CD4-positive, alpha-beta T cell treated with Interferon gamma for 1 hour (primary cell): ENCODE data around the gene ERI3.

Experiments used
- DNase-seq: peaks from one replicate; pipeline ENCODE4 v3.0.0-alpha.2; 2020

Gene ERI3, protein sequence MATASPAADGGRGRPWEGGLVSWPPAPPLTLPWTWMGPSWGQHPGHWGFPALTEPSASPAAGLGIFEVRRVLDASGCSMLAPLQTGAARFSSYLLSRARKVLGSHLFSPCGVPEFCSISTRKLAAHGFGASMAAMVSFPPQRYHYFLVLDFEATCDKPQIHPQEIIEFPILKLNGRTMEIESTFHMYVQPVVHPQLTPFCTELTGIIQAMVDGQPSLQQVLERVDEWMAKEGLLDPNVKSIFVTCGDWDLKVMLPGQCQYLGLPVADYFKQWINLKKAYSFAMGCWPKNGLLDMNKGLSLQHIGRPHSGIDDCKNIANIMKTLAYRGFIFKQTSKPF

DNA sequence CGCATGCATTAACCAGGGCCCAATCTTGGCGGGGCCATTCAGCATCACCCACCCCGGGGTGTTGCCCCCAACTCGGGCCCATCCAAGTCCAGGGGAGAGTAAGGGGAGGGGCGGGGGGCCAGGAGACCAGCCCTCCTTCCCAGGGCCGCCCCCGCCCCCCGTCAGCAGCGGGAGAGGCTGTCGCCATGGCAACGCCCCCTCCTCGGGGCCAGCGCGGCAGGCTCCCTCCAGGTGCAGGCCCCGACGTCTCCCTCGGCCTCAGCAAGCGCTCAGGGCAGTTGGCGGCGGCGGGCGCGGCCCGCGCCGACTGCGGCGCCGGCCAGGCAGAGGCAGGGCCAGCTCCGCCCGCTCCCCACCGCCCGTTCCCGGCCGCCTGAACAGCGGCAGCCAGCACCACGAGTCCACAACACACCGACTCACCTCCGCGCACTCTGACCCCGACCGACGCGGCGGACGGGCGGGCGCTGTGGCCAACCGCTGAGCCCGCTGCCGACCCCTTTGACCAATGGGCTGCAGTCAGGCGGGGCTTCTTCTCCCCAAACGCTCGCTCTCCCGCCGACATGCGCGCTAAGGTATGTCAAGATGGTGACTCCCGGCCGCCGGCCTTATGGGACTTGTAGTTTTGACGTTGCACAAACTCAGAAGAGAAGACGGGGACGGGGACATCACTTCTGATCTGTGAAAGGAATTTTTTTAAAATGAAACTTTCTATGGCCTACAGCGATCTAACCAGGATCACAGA, at the start of gene ERI3:
TSS of gene ERI3 (minus strand) at position 418 of the 742 bp plus-strand sequence. CDS start at position 187, 231 bp downstream.
- DNase-seq = peak; percentile 97

DNA sequence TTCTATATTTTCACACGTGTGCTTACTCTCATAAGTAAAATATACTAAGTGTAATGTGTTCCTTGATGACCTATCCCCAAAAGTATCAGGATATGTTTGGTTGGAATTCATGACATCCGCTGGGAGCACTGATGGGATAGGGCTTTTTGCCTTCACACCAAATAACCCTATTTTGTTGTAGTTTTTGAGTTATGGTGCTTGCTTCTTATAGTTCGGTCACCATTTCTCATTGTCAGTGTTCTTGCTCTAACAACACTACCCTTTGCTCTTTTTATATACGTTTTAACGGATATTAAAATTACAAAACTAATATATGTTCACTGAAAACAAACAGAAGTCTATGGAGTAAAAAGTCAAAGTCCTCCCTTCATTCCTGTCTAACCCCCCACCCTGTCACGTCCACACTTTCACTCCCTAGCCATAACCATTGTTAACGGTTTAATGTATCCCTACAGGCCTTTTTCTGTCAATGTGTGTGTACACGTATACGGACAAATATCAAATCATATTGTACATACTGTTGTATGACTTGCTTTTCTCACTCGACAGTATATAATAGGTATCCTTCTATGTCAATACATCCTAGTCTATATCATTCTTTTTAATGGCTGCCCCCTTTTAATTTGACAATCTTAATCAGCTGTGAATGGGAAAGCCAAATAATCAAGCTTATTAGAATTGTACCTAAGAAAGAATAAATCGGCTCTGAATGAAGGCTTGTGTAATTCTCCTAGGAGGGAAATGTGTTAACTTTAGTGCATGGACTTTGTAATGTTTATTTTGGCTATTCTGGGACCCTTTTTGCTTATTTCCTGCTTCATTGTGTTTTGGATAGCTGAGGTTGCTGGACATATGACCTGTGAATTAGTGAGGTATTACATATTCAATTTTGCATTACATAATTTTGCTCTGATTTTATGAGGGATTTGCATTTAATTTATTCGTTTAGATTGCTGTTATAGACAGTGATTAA, 46.5 kb upstream of the ERI3 start:
- DNase-seq = no peak

DNA sequence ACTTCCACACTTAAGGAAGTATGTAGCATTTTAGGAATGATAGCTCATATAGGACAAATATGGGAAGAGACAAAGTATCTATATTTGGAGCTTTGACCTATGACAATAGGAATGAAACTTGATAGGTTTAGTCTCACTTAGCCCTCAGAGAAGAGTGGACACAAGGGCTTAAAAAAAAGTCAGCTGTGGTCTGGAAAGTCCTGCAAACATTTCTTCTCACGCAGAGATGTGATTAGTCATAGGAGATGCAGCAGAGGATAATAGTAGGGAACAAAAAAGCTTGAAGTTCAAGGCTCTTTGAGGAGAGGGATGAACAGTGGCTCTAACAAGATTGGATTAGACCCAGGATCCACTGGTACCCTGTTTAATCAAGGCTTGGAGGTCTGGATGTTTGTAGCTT, 35.2 kb upstream of the ERI3 start:
- no peak for DNase-seq

DNA sequence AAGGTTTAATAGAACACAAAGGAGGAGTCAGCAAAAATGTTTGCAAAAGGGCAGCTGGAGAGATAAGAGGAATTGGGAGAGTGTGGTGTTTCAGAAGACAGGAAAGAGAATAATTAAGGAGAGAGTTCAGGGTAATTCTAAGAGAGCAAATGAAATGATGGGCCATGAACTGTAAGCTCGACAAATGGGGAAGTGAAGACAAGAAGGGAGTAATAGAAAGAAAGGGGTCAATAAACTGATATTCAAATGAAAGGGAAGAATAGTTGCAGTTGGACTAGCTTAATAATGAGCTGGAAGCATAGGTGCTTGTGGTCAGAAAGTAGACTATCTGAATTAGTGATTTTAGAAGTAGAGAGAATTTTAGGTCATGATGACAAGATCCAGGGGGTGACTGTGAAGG, 34.4 kb upstream of the ERI3 start:
- DNase-seq = no peak

DNA sequence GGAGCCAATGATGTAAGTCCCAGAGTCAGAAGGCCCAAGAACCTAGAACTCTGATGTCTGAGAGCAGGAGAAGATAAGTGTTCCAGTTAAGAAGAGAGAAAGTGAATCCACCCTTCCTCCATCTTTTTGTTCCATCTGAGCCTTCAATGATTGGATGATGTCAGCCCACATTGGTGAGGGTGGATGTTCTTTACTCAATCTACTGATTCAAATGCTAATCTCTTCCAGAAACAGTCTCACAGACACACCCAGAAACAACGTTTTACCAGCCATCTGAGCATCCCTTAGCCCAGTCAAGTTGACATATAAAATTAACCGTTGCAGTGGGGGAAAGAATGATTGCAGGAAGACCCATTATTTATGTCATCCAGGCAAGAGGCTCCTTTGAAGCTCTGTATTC, 33.5 kb upstream of the ERI3 start:
- no peak for DNase-seq

DNA sequence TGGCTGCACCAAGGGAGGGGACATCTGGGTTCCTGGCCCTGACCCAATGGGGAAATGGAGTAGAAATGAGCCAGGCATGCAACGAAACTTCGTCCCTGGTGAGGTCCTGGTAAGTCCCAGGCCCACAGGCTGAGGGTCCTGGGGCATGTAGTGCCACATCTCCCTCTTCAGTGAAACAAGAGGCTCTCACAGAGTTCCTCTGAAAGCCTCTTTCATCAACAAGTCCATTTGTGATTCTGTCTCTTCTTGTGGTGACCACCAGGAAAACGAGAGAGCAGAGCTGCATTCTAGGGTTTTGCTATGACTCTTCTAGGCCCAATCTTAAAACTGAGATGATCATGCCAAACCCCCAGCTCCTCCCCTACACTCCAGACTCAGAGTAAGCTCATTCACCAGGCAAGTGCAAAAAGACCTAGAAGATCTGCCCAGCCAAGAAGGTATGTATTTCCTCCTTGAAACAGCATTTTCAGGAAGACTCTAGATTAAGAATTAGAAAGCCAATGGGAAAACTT, 25.7 kb upstream of the ERI3 start:
- DNase-seq = no peak

DNA sequence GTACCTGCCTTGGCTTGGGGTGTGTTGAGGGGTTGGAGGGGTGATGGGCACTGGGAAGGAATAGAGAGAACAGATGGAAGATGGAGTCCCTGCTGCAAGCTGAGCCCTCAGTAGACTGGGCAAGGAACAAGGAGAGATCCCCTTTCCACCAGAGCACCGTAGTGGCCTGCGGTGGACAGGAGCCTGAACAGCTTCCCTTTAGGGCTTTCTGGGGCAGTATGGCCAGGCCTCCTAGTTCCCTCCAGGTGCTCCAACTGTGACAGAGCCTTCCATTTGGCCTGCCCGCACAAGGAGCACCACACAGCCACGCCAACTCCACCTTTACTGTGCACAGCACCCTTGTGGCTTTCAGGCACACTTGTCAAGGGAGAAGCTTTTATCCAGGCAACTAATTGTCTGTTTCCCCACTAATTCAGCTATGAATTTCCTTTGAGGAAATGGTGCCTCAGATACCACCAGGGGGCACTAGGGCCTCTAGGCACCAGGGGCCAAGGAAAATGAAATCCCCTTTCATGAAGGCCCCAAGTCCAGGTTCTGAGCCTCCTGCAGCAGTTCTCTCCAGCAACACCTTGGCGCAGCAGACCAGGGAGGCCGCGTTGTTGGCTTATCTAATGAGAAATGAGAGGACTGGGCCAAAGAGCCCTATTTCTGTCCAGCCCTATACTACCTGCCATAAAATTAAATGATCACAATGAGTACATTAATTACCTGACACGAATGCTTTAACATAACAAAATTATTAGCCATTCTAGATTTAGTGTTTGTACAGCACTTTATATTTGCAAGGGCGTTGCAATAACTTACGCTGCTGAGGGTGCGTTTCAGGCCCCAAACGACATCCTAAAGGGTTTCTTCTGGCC, 23.1 kb upstream of the ERI3 start:
- DNase-seq = peak; percentile 27

DNA sequence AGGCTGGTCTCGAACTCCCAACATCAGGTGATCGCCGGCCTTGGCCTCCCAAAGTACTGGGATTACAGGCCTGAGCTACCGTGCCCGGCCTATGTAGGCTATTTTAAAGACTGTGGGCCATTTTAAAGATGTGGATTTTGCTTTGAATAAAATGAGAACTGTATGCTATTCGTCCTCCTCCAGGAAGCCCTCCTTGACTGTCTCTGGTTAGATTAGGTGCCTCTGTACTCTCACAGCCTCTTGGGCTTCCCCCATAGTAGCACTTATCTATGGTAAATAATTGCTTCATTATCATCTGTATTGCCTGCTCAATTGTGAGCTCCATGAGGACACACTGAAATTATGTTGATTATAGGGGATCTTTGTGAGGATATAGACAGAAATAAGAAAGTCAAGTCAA, 20.5 kb upstream of the ERI3 start:
- DNase-seq = no peak

DNA sequence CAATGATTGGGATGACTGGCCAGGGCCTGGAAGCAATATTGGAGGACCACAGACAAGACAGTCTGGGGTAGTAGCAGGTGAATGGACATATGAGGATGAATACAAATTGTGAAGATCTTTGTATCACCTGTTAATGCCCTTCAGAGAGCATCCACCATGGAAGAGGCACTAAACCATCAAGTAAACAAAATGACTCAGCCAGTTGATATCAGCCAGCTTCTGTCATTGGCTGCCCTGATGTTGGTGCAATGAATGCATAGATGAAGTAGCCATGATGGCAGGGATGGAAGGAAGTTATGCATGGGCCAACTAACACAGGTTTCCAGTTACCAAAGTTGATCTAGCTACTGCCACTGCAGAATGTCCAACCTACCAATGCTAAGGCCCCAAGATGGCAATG, 16.1 kb upstream of the ERI3 start:
- no peak for DNase-seq

DNA sequence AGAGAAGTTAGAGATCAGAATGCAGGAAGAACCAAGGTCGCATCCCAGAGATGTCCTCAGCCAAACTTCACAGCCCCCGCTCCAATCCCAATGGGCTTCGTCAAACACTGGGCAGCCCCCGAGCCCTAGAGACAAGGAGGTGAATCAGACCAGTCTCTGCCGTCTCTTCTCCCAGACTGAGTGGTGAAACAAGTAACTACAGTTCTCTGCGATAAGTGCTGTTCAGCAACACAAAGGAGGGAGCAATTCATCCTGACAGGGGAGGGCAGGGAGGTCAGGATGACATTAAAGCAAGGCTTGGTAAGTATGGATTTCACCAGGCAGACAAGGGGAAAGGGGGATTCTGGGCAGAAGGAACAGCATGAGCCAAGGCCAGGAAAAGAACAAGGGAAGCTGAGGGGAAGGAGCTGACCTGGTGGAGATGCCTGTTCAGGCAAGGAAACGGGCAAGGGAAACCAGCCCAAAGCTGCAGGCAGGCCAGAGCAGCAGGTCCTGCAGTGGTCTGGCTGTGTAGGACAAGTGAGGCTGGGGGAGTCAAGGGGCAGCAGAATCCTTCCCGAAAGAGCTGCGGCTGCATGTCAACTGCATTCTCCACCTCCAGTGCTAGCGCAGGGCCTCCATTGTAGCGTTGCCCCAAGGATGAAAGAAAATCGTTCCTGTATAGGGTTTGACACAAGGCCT, 13.6 kb upstream of the ERI3 start:
- DNase-seq = no peak

DNA sequence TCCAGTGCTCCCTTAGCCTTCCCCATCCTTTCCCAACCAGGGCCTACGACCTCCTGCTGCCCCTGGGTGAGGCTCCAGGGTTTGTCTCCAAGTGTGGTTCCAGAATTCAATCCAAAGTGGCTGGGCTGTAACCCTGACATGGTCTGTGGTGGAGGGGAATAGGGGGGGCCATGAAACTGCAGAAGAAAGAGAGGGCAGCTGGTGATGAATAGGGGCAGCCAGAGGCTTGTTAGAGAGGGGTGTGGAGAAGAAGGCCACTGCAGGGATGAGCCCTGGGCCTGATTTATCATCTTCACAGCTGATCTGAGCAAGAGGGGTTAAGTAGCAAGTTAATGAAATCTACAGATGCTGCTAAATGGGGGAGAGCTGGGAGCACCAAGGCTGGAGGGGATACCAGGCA, 12.9 kb upstream of the ERI3 start:
- DNase-seq = no peak

DNA sequence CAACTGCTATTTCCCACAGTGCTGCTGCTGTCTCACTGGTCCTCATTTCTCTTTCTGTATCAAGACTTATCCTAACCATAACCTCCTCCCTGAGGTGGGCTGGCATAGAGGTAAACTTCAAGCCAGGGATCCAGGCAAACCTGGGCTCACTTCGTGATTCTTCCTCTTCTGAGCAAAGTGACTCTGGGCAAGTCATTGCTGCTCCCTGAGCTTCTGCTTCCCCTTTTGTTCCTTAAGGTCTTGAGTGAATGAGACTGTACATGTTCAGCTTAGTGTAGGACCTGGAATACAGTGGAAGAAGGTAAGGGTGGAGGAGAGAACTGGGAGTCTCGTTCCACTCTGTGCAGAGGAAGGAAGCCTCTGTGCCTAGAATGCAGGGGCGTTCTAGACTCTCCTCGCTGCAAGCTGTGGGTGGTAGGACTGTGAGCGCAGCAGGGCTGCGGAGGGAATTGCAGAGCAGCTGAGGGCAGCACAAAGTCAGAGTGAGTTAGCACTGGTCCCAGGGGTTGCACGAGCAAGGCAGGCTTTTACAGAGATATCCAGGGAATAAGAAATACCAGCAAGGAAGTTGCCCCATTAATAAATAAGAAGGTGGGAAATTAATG, 11.4 kb upstream of the ERI3 start:
- DNase-seq = no peak

DNA sequence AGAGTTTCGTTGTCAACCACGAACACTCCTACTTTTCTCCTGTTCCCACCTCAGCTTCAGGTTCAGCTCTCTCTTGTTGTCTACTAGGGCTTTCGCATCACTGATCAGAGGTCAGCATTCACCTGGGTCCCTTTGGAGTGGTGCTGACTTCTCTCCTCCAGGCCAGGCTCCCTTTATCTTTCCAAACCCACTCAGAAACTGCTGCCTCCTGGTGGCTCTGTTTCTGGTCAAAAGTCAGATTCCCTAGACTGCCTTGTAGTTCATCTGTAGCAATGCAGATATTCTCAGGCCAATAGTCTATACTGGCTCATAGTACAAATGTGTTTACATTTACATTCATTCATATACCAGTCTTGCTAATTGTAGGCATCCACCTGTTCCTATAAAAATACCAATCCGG, 6.4 kb upstream of the ERI3 start:
- DNase-seq = no peak

DNA sequence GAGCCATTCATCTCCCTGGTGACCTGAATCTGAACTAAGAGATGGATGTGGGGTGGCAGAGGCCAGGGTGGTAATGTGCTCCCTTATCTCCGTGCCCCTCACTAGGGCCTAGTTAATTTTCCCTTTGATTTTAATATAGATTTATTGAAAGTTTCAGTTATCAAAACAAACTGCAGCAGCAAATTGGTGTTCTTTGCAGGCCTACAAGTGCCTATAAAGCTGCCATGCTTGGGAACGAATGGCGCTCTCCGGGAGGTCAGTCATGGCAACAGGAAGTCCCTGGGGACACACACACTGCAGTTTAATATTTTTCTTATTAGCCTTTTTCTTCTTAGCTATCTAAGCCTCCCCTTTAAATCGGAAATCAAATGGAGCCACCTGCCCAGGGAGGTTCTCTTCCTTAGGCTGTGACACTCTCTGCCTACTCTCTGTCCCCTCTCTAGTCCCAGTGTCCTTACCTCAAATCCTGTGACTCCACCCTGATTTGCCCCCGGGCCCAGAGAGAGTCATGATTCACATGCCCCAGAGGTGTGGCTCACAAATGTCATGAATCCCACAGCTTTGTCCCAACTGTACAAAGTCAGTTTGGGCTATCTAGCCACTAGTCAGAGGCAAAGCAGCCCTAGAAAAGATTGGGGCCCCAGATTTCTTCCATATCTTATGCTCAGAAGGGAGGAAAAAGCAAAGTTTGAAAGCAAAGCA, 4.3 kb upstream of the ERI3 start:
- DNase-seq = no peak

DNA sequence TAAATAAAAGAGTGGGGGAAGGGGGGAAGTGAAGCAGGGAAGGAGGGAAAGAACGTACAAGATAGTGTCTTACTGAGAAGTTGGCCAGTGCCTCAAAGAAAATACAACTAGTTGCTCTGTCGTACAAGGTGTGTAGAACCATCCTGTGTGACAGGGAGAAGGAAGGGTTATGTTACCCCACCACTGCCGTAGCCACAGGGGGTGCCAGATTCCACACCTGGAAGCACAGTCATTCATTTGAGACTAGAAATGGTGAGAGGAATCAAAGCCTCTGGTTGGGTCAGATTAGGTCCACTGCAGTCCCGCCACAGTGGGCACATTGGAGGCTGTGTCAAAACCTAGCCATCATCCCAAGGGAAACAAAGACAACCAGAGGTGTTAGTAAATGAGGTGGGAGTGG, 2.7 kb upstream of the ERI3 start:
- DNase-seq = no peak

DNA sequence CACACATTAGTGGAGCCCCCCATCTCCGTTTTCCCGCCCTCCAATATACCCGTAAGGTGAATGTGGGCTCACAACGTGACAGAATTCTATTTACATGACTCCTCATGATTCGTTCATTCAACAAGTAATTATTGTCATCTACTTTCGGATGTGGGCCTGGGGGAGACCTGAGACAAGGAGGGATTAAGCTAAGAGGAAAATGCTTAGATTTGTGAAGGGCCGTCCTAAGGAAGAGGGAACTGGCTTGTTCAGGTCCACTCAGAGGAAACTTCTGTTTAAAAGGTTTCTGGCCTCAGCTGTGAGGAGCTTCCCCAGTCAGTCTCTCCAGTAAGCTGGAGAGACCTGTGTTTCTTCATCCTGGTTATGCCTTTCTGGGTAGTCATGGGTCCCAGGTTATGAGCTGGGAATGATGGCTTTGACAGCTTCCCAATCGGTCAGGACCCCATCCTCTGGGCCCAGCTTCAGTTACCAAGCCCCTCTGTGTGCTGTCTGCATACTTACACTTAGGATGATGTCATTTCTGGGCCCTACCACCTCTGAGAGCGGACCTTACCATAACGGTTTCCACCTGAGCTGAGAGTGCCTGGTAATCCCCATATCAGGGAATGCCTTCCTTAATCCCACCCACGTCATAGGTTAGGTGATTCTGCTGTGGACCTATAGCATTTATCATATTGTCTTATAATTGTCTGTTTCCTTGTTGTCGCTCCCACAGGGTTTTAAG, 687 bp upstream of the ERI3 start:
- DNase-seq = no peak

DNA sequence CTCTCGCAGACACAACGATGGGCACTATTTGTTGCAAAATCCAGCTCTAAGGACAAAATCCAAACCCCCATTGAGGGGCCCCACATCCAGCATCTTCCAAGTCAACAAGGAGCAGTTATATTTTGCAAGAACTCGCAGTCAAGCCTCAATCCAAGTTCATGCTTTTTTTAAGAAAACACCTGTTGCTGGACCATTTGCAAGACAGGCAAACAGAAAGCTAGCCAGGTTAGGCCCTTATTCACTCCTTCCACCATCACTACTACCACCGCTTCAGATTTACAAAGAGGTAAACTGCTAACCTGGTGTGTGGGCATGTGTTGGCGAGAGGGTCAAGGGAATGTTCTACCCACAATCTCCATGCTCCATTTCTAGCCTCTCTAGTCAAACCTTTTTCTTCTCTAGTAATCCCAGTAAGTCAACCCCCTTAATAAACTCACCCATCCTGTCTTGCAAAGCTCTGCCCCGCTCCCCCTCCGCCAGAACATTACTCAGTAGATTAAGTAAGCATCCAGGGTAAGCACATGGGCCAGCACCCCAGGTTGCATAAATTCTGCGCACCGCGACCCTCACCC, 703 bp downstream of the ERI3 start:
- DNase-seq = no peak

DNA sequence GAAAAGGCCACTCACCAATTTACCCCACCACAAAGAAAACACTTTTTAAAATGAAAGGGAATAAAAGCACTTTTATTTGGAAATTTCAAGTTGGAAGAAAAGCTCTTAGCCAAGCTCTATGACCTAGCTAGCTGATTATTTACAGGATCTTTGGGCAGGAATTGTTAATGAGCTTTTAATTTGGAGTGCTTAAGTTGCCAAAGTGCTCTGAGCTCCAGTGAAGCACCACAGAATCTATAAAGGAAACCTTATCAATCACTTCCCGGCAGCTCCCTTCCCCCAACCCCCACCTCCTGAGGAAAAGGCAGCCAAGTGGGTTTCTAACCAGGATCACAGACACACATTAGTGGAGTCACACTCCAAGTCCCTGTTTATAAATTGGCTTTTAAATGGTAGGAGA, 1.5 kb downstream of the ERI3 start:
- no peak for DNase-seq

DNA sequence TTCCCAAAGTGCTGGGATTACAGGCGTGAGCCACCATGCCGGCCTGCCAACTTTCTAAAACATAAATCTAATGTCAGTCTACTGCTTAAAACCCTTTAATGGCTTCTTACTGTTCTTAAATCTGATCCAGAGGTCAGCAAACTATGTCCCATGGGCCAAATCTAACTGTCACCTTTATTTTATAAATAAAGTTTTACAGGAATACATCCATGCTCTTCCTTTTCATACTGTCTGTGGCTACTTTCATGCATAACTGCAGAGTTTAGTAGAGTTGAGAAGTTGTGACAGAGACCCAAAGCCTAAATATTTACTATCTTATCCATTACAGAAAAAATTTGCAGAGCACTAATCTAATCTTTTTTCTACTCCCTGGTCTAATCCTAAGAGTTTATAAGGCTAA, 3.8 kb downstream of the ERI3 start:
- no peak for DNase-seq
